ENCODE measurements around the gene TAF1C. TPM values are rescaled to one million over a fixed set of nuclear protein-coding genes. Genes with fewer than 3 reads are reported as not detected.

Gene TAF1C
- total and polyA plus RNA-seq, 2 of the 8 experiments (the other 6 are each of a cell fraction or from before 2014, with no cell fraction given) = 44.6 to 63.8 TPM

DNA sequence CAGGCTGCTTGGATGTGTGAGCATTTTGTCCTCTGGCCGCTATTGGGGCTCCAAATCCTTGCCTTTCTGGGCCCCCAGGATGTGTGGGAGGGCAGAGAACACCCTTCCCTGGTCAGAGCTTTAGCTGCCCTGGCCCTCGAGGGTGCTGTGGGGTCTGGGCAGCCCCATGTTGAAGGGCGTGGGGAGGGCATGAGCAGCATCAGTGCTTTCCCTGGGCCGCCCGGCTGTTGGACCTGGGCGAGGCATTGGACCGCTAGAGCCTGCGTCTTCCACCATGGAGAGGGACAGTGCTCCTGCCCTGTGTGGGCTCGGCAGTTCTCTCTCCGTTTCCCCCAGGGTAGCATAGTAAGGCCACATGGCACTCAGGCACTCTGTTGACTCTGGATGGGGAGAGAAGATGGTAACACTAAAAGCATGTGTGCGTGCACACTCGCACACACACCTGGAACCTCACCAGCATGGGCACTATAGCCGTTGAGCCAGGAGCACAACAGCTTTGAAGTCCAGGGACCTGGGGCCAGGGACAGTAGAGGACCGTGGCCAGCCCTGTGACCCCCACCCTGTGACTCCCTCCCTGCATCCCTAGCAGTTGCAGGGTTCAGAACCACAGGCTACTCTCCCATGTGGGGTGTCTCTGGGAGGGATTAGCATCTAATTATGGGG is 10.7 kb upstream of the TAF1C start:
- Histone ChIP-seq H2BK5ac (ENCODE audit: low read depth, low read length) (no peak overlapping the region), H2AFZ (ENCODE audit: low read length) (no peak overlapping the region), H3K9ac (replicated peaks in 1 of 4; ENCODE audit: extremely low read depth in 1 of 4, low read depth in 3 of 4, low read length in 3 of 4) (no peak overlapping the region), H3K23me2 (ENCODE audit: low read depth, low read length) (no peaks in the 10 kb centered on the region), H4K5ac (ENCODE audit: insufficient read length, low read depth, low read length) (no peak overlapping the region), H2BK120ac (replicated peaks; ENCODE audit: low read depth, low read length) (no peak overlapping the region), H3K79me2 (ENCODE audit: control insufficient read depth in 1 of 2, insufficient read depth in 2 of 2, low read length in 2 of 2) (no peaks in the 10 kb centered on the region), H2BK20ac (ENCODE audit: low read length) (no peak overlapping the region), H2AK5ac (ENCODE audit: low read depth, low read length) (no peak overlapping the region), H2BK12ac (ENCODE audit: low read depth, low read length) (no peak overlapping the region), H3K27me3 (replicated peaks in 1 of 4; ENCODE audit: control insufficient read depth in 3 of 4, extremely low read depth in 1 of 4, insufficient read depth in 3 of 4, low read length in 3 of 4) (no peaks in the 10 kb centered on the region), H3K4me3 (ENCODE audit: extremely low read depth in 1 of 4, insufficient read depth in 2 of 4, low read depth in 3 of 4, low read length in 4 of 4) (no peak overlapping the region), H4K20me1 (replicated peaks in 1 of 2; ENCODE audit: control insufficient read depth in 1 of 2, insufficient read depth in 2 of 2, low read length in 2 of 2) (no peaks in the 10 kb centered on the region), H3K23ac (ENCODE audit: insufficient read length) (no peak overlapping the region), H3K14ac (ENCODE audit: insufficient read length) (no peak overlapping the region), H3K18ac (ENCODE audit: extremely low read depth, low read length) (no peak overlapping the region; the same call in 1 of the 2 replicates), H3K4ac (replicated peaks; ENCODE audit: insufficient read length, low read depth, low read length) (no peak overlapping the region), H3K79me1 (ENCODE audit: low read depth, low read length) (no peaks in the 10 kb centered on the region), H3K4me1 (replicated peaks in 1 of 4; ENCODE audit: control insufficient read depth in 3 of 4, insufficient read depth in 4 of 4, low read length in 3 of 4) (peaks cover 0 to 3% (median under 1%) of the 10 kb centered on the region in 4 experiments; a peak in 2 of 7 replicates), H4K91ac (replicated peaks; ENCODE audit: insufficient read length, low read length) (no peak overlapping the region), H4K8ac (ENCODE audit: extremely low read depth, insufficient read depth, low read length) (0 out of 2 replicates have a peak overlapping the region, but pooled peaks have one; percentile 35), H3K36me3 (ENCODE audit: control insufficient read depth in 2 of 4, insufficient read depth in 4 of 4, low read length in 3 of 4) (no peaks in the 10 kb centered on the region), H3K56ac (replicated peaks; ENCODE audit: insufficient read length, low read depth, low read length) (no peak overlapping the region), H3K9me3 (ENCODE audit: insufficient read depth in 2 of 2, low read depth in 1 of 2, low read length in 1 of 2) (no peaks in the 10 kb centered on the region), H3K27ac (ENCODE audit: low read depth, low read length) (no peak overlapping the region), H3K4me2 (ENCODE audit: insufficient read depth in 1 of 2, low read depth in 2 of 2, low read length in 2 of 2) (no peak overlapping the region), H2BK15ac (ENCODE audit: low read length) (no peak overlapping the region)
- DNase-seq (ENCODE audit: low read depth in 1 of 2, low spot score in 2 of 2) (no peak), FAIRE-seq (no peak)
- WGBS, 2 experiments (ENCODE audit: extremely low coverage in 1 of 2, insufficient coverage in 1 of 2, insufficient read length in 1 of 2, insufficient replicate concordance in 2 of 2, low coverage in 1 of 2, low lambda C conversion rate in 2 of 2, missing lambda C conversion rate in 1 of 2) = 93% methylated on average over 14 of the region's 14 CpGs; no CpG with 5 or more reads in 1 of the 2 experiments
- ChIA-PET CTCF (ENCODE audit: partially characterized antibody) (interaction anchor here (1.2 kb wide), 1 partner anchor 285 kb away, joined by 3 read pairs; no protein-coding TSS in a partner anchor), POLR2A (ENCODE audit: partially characterized antibody) (no interaction called here)
- TF ChIP-seq ASH2L (IDR thresholded peaks at IDR 0.05; ENCODE audit: low read length) = no peak
- no peak for TF ChIP-seq TCF12 (IDR thresholded peaks at IDR 0.05; ENCODE audit: low read depth, low read length)
- no peak for TF ChIP-seq GTF2F1 (IDR thresholded peaks at IDR 0.05; ENCODE audit: borderline replicate concordance, low read depth, low read length)
- no peak for TF ChIP-seq CBX5 (IDR thresholded peaks at IDR 0.05; ENCODE audit: low read depth, low read length)
- no peak for TF ChIP-seq SIX5 (IDR thresholded peaks at IDR 0.05; ENCODE audit: low read depth, low read length)
- no peak for TF ChIP-seq POLR2A (IDR thresholded peaks at IDR 0.05; ENCODE audit: control extremely low read depth in 1 of 2, low read depth in 2 of 2, low read length in 2 of 2)
- TF ChIP-seq CTBP2 (IDR thresholded peaks at IDR 0.05; ENCODE audit: borderline replicate concordance, insufficient read depth, insufficient read length, low read length) = no peak
- no peak for TF ChIP-seq SAP30 (IDR thresholded peaks at IDR 0.05; ENCODE audit: insufficient read depth, insufficient replicate concordance, low read length)
- TF ChIP-seq, protein P1, sequence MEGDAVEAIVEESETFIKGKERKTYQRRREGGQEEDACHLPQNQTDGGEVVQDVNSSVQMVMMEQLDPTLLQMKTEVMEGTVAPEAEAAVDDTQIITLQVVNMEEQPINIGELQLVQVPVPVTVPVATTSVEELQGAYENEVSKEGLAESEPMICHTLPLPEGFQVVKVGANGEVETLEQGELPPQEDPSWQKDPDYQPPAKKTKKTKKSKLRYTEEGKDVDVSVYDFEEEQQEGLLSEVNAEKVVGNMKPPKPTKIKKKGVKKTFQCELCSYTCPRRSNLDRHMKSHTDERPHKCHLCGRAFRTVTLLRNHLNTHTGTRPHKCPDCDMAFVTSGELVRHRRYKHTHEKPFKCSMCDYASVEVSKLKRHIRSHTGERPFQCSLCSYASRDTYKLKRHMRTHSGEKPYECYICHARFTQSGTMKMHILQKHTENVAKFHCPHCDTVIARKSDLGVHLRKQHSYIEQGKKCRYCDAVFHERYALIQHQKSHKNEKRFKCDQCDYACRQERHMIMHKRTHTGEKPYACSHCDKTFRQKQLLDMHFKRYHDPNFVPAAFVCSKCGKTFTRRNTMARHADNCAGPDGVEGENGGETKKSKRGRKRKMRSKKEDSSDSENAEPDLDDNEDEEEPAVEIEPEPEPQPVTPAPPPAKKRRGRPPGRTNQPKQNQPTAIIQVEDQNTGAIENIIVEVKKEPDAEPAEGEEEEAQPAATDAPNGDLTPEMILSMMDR (IDR thresholded peaks at IDR 0.05; ENCODE audit: control extremely low read depth in 1 of 3, insufficient read depth in 1 of 3, low read depth in 1 of 3, low read length in 3 of 3) = no peak
